Measurements from ENCODE around the gene TMCC2.
"Not testable (repeated sequence)": the region's sequence is repeated elsewhere in the genome, so short reads cannot be mapped to it uniquely, and the experiment has no call there.

The TMCC2 gene

GRCh38 chr1:205261946-205262691, 34.4 kb downstream of the TMCC2 start:
- DNase-seq (ENCODE audit: low read depth): peak; percentile 82

- DNase-seq (ENCODE audit: low read depth): peak; percentile 48
Observed at GRCh38 chr1:205262731-205263171, 35.0 kb downstream of the TMCC2 start.

- peak; percentile 63 for DNase-seq (ENCODE audit: low read depth)
Observed at GRCh38 chr1:205263580-205264190, 35.9 kb downstream of the TMCC2 start.

GRCh38 chr1:205266611-205267305, 39.0 kb downstream of the TMCC2 start:
- no peak for DNase-seq (ENCODE audit: low read depth)

- no peak for DNase-seq (ENCODE audit: low read depth)
Observed at GRCh38 chr1:205267306-205267902, 39.7 kb downstream of the TMCC2 start.

GRCh38 chr1:205268846-205269680, 41.3 kb downstream of the TMCC2 start:
- no peak for DNase-seq (ENCODE audit: low read depth)

- no peak for DNase-seq (ENCODE audit: low read depth)
Observed at GRCh38 chr1:205269711-205270110, 42.0 kb downstream of the TMCC2 start.

GRCh38 chr1:205270271-205270670, 42.5 kb downstream of the TMCC2 start:
- no peak for DNase-seq (ENCODE audit: low read depth)

GRCh38 chr1:205270764-205271163, 43.0 kb downstream of the TMCC2 start:
- peak; percentile 67 for DNase-seq (ENCODE audit: low read depth)

- peak; percentile 68 for DNase-seq (ENCODE audit: low read depth)
Observed at GRCh38 chr1:205271277-205271676, 43.5 kb downstream of the TMCC2 start.

- DNase-seq (ENCODE audit: low read depth): no peak
Observed at GRCh38 chr1:205271745-205272144, 44.0 kb downstream of the TMCC2 start.

GRCh38 chr1:205272536-205272935, 44.8 kb downstream of the TMCC2 start:
- DNase-seq (ENCODE audit: low read depth): no peak

GRCh38 chr1:205273551-205273982, 45.8 kb downstream of the TMCC2 start:
- peak; percentile 81 for DNase-seq (ENCODE audit: low read depth)

GRCh38 chr1:205274041-205274691, 46.4 kb downstream of the TMCC2 start:
- no peak for DNase-seq (ENCODE audit: low read depth)

- no peak for DNase-seq (ENCODE audit: low read depth)
Observed at GRCh38 chr1:205275133-205275532, 47.4 kb downstream of the TMCC2 start.

- no peak for DNase-seq (ENCODE audit: low read depth)
Observed at GRCh38 chr1:205275916-205276688, 48.4 kb downstream of the TMCC2 start.

GRCh38 chr1:205276689-205277065, 48.9 kb downstream of the TMCC2 start:
- no peak for DNase-seq (ENCODE audit: low read depth)

GRCh38 chr1:205279986-205280385, 52.2 kb downstream of the TMCC2 start:
- no peak for DNase-seq (ENCODE audit: low read depth)

- DNase-seq (ENCODE audit: low read depth): not testable (repeated sequence)
Observed at GRCh38 chr1:205280666-205281395, 53.1 kb downstream of the TMCC2 start.

Measured in EH (cell line).